Adrenal gland (tissue), 5 donors: ENCODE measurements around the gene VEZT.

Experiments used
- CTCF ChIP-seq, 6 experiments: fragments of 450-650 bp in 4 of 6; fragments of 200-600 bp in 2 of 6; sonication (generic) in 1 of 6; IDR thresholded peaks; 1 replicate in 5 of 6; 2 replicates in 1 of 6; pipeline versions ENCODE4 v1.5.1 to v1.8.0; 2016 to 2021; ENCODE audit warnings: antibody characterized with exemption in 6 of 6, mild to moderate bottlenecking in 2 of 6, moderate library complexity in 1 of 6
- POLR2A ChIP-seq, 2 donors: fragments of 450-650 bp; IDR thresholded peaks; one replicate each; pipeline ENCODE4 v1.6.1; 2017; ENCODE audit warnings: antibody characterized with exemption in 2 of 2, mild to moderate bottlenecking in 2 of 2, moderate library complexity in 1 of 2
- donor health status: DM: no; HTN: no; CAD: no.

GRCh38 chr12:95205016-95205624, 12.5 kb upstream of the VEZT start:
- TF ChIP-seq CTCF (IDR thresholded peaks at IDR 0.05) (no peak), POLR2A (IDR thresholded peaks at IDR 0.05) (no peak)
